GM19035 (cell line): ENCODE data around the gene BRSK1.

Experiments
- ATAC-seq: cut with Tn5 transposase; IDR thresholded peaks from one replicate; pipeline ENCODE4 v1.9.1; 2021; ENCODE audit not compliant: unreplicated experiment

Gene BRSK1

GRCh38 chr19:55303477-55303876 lies 19.7 kb downstream of the BRSK1 start:
- ATAC-seq: no peak

GRCh38 chr19:55304279-55304978 lies 20.6 kb downstream of the BRSK1 start:
- ATAC-seq: no peak

- no peak for ATAC-seq
Observed at GRCh38 chr19:55304980-55305379, 21.2 kb downstream of the BRSK1 start.

GRCh38 chr19:55305491-55305890 lies 21.7 kb downstream of the BRSK1 start:
- no peak for ATAC-seq

GRCh38 chr19:55305983-55306562 lies 22.3 kb downstream of the BRSK1 start:
- no peak for ATAC-seq

GRCh38 chr19:55306712-55307111 lies 22.9 kb downstream of the BRSK1 start:
- ATAC-seq: no peak

GRCh38 chr19:55308281-55308680 lies 24.5 kb downstream of the BRSK1 start:
- ATAC-seq: no peak

GRCh38 chr19:55309448-55309847 lies 25.7 kb downstream of the BRSK1 start:
- no peak for ATAC-seq

- no peak for ATAC-seq
Observed at GRCh38 chr19:55310498-55310897, 26.7 kb downstream of the BRSK1 start.

GRCh38 chr19:55311397-55311796 lies 27.6 kb downstream of the BRSK1 start:
- ATAC-seq: no peak

- ATAC-seq: no peak
Observed at GRCh38 chr19:55311797-55312196, 28.0 kb downstream of the BRSK1 start.

- ATAC-seq: no peak
Observed at GRCh38 chr19:55312621-55313512, 29.1 kb downstream of the BRSK1 start.

GRCh38 chr19:55314396-55314795 lies 30.6 kb downstream of the BRSK1 start:
- no peak for ATAC-seq

GRCh38 chr19:55315956-55316525 lies 32.2 kb downstream of the BRSK1 start:
- no peak for ATAC-seq

- ATAC-seq: no peak
Observed at GRCh38 chr19:55316646-55317045, 32.8 kb downstream of the BRSK1 start.

GRCh38 chr19:55319785-55320184 lies 36.0 kb downstream of the BRSK1 start:
- ATAC-seq: no peak

GRCh38 chr19:55320844-55321419 lies 37.1 kb downstream of the BRSK1 start:
- ATAC-seq: no peak

- ATAC-seq: no peak
Observed at GRCh38 chr19:55321466-55322137, 37.8 kb downstream of the BRSK1 start.

- ATAC-seq: no peak
Observed at GRCh38 chr19:55322204-55322885, 38.5 kb downstream of the BRSK1 start.

GRCh38 chr19:55324662-55325061 lies 40.9 kb downstream of the BRSK1 start:
- ATAC-seq: no peak
